ENCODE data around the gene USE1.
A peak's percentile ranks its signal among the peaks of the same experiment; 100 is the strongest.
"Not testable (repeated sequence)": the region's sequence is repeated elsewhere in the genome, so short reads cannot be mapped to it uniquely, and the experiment has no call there.

The USE1 gene, protein sequence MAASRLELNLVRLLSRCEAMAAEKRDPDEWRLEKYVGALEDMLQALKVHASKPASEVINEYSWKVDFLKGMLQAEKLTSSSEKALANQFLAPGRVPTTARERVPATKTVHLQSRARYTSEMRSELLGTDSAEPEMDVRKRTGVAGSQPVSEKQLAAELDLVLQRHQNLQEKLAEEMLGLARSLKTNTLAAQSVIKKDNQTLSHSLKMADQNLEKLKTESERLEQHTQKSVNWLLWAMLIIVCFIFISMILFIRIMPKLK

GRCh38 chr19:17215127-17215971, at the start of gene USE1:
USE1 (plus strand) TSS chr19:17215357; CDS start chr19:17215406, 49 bp downstream.
- peak; percentile 82 for DNase-seq (ENCODE audit: low read depth)

DNA sequence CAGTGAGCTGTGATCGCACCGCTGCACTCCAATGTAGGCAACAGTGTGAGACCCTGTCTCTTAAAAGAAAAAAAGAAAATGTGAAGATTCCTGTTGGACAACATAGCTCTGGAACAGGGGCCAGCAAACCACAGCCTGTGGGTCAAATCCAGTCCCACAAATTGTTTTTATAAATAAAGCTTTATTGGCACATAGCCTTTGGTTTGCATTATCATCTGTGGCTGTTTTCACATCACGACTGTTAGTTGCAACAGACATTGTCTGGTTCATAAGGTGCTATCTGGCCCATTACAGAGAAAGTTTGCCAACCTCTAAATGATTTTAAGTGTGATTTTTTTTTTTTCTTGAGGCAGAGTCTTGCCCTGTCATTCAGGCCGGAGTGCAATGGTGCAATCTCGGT, 49.4 kb upstream of the USE1 start:
- no peak for DNase-seq (ENCODE audit: low read depth)

DNA sequence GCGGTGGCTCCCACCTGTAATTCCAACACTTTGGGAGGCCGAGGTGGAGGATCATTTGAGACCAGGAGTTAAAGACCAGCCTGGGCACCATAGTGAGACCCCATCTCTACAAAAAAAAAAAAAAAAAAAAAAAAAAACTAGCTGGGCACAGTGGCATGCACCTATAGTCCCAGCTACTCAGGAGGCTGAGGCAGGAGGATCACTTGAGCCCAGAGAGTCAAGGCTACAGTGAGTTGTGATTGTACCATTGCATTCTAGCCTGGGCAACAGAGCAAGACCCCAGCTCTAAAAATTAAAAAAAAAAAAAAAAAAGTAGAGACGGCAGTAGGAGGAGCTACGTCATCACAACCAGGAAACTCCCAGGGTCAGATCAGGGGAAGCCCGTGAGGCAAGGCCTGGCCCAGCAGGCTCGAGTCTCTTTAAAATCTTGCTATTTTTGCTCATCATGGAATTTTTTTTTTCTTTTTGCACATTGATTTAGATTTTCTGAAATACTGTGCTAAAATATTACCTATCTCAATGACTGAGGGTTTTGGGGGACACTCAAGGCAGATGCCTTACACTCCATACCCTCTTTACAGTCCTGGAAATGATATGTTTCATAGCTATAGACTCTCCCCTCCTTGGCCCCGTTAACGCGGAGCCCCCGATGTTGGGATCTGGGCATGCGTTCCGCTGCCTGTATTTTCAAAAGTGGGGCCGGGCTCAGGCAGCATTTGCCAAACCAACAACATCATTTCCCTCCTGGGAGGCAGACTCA, 44.4 kb upstream of the USE1 start:
- DNase-seq (ENCODE audit: low read depth): no peak

- DNase-seq (ENCODE audit: low read depth): no peak
Observed at GRCh38 chr19:17171874-17172273, 43.3 kb upstream of the USE1 start.

DNA sequence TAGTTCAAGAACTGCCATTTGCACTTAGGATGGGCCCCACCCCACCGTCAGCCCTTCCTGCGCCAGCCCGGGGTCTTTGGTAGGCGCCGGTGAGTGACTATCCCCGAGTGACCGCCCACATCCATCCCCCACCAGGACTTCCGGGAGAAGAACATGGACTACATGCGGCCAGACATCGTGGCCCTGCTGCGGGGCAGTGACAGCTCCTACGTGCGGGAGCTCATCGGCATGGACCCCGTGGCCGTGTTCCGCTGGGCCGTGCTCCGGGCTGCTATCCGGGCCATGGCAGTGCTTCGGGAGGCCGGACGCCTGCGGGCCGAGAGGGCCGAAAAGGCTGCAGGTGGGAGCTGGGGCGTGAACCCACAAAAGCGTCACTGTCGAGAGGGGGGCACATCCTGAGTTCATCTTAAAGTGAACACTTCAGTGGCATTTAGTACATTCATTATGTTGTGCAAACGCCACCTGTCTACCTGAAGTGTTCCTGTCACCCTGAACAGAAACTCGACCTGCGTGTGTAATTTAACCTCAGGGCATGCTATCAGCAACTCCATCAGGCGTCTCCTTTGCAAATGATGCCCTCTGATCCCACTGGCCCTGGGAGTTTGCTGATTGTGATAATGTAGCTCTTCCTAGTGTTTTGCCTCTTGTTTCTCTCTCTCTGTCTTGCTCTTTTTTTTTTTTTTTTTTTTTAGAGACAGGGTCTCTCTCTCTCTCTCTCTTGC, 42.4 kb upstream of the USE1 start:
- DNase-seq (ENCODE audit: low read depth): no peak

DNA sequence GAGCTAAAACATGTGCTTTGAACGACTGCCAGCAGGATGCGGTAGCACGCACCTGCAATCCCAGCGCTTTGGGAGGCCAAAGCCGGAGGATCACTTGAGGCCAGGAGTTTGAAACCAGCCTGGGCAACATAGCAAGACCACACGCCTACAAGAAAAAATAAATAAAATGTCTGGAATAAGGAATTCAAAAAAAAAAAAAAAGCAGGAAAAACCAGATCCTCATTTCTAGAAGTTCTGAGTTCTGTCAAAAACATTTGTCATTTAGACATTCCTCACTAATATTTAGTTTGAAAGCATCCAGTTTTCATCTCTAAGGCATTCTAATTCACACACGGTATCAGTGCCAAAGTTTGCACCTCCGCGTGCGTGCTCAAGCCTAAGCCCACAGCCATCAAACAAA, 36.9 kb upstream of the USE1 start:
- no peak for DNase-seq (ENCODE audit: low read depth)

DNA sequence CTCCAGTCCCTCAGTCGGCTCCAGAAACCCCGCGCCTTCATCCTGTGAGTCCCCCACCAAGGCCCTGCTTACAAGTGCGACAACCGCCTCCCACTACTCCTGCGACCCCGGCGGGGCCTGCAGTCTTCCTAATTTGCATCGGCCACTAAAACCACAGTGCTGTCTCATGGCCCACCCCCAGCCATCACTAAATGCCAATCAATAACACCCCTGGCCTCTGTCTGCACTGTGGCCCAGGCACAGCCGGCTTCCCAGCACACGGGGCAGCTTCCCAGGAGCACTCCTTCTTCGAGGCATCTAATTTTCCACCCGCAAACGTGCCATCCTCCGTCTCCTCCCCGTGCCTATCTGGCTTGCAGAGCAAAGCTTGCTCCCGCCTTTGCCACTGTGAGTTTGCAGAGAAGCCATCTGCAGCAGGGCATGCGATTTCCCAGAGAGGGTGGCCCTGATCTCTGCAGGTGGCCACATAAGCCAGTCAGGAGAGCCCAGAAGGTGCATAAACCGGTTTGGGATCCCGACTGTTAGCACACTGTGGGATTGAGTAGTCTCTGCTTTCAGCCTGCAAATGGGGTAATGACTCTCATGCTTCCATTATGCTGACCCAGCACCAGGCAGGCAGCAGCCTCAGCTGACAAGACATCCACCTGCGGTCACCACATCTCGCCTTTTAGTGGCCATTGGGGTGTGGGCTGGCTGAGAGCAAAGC, 34.0 kb upstream of the USE1 start:
- DNase-seq (ENCODE audit: low read depth): no peak

- no peak for DNase-seq (ENCODE audit: low read depth)
Observed at GRCh38 chr19:17183271-17183761, 31.8 kb upstream of the USE1 start.

DNA sequence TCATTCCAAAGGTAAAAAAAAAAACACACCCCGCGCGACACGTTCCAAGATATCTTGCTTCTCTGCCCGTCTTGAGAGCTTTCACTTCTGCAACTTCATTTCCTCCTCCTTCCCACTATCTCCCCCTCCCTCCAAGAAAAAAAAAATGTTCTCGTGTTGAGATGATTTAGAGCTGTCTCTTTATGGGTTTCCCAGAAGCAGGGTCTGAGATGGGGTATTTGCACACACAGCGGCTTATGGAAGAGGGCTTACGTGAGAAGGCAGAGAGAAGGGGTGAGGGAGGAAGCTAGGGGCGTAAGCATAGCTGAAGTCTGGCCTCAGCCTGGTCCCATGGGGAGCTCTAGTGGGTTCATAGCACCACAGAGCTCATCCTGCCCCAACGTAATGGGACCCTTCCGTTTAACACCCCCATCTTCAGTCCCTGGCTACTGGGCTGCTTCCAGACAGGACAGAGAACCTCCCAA, 31.3 kb upstream of the USE1 start:
- DNase-seq (ENCODE audit: low read depth): no peak

- DNase-seq (ENCODE audit: low read depth): peak; percentile 47
Observed at GRCh38 chr19:17184371-17184841, 30.8 kb upstream of the USE1 start.

DNA sequence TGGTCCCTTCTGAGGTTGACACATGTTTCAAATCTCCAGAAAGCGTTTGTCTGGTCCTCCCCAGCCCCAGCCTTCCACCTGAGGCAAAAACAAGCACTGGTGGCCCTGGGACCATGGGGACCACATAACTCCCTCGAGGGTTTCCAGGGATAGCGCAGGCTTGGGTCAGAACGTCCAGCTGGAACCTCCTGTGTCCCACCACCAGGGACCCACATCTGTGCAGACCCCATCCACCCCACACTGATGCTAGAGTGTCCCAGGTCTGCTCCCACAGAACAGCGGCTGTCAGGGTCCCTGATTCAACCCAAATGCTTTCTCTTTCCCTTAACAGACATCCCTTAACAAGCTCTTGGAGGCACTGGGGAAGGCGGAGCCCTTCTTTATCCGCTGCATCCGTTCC, 29.6 kb upstream of the USE1 start:
- DNase-seq (ENCODE audit: low read depth): no peak

DNA sequence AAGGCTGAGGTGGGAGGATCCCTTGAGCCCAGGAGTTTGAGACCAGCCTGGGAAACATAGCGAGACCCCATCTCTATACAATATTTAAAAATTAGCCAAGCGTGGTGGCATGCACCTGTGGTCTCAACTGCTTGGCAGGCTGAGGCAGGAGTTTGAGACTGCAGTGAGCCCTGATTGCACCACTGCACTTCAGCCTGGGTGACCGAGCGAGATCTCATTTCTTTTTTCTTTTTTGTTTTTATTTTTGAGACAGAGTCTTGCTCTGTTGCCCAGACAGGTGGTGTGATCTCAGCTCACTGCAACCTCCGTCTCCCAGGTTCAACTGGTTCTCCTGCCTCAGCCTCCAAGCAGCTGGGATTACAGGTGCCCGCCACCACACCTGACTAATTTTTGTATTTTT, 23.4 kb upstream of the USE1 start:
- not testable (repeated sequence) for DNase-seq (ENCODE audit: low read depth)

GRCh38 chr19:17192751-17193150, 22.4 kb upstream of the USE1 start:
- no peak for DNase-seq (ENCODE audit: low read depth)

DNA sequence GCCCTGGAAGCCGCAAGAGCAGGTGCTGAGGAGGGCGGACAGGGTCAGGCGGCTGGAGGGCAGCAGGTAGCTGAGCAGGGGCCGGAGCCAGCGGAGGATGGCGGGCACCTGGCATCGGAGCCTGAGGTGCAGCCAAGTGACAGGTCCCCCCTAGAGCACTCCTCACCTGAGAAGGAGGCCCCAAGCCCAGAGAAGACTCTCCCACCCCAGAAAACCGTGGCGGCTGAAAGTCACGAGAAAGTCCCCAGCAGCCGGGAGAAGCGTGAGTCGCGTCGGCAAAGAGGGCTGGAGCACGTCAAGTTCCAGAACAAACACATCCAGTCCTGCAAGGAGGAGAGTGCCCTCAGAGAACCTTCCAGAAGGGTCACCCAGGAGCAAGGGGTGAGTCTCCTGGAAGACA, 20.5 kb upstream of the USE1 start:
- DNase-seq (ENCODE audit: low read depth): no peak

- no peak for DNase-seq (ENCODE audit: low read depth)
Observed at GRCh38 chr19:17195106-17195505, 20.1 kb upstream of the USE1 start.

DNA sequence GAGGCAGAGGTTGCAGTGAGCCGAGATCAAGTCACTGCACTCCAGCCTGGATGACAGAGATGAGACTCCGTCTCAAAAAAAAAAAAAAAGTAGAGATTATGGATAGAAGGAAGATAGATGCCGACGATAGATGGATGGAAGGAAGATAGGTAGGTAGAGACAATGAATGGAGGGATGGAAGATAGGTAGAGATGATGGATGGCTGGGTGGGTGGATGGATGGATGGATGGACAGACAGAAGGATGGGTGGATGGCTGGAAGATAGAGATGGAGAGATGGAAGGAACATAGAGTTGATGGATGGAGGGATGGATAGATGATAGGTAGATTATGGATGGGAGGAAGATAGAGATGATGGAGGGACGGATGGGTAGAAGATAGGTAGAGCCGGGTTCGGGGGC, 18.5 kb upstream of the USE1 start:
- no peak for DNase-seq (ENCODE audit: low read depth)

GRCh38 chr19:17197666-17198065, 17.5 kb upstream of the USE1 start:
- no peak for DNase-seq (ENCODE audit: low read depth)

- no peak for DNase-seq (ENCODE audit: low read depth)
Observed at GRCh38 chr19:17200408-17201079, 14.6 kb upstream of the USE1 start.

- no peak for DNase-seq (ENCODE audit: low read depth)
Observed at GRCh38 chr19:17202249-17202648, 12.9 kb upstream of the USE1 start.

GRCh38 chr19:17202713-17203112, 12.4 kb upstream of the USE1 start:
- DNase-seq (ENCODE audit: low read depth): no peak

Measured in activated gamma-delta T cell treated with anti-CD3 and anti-CD28 coated beads, Interleukin-2, amount 50 U/mL, for 16 hours (primary cell).